Mucosa of rectum (tissue), 2 donors: ENCODE measurements around the gene MCOLN1.

Source experiments
- H3K27ac ChIP-seq, 2 donors: one replicate each; pipeline ENCODE4 v1.7.0; 2013; ENCODE audit warnings: inconsistent platforms in 2 of 2, low read depth in 2 of 2, low read length in 2 of 2
- H3K27me3 ChIP-seq, 2 donors: one replicate each; pipeline ENCODE4 v1.7.0; 2013; ENCODE audit warnings: low read length in 2 of 2; ENCODE audit not compliant: control insufficient read depth in 2 of 2, insufficient read depth in 2 of 2
- H3K36me3 ChIP-seq, 2 donors: one replicate each; pipeline ENCODE4 v1.7.0; 2013; ENCODE audit warnings: low read length in 2 of 2; ENCODE audit not compliant: control insufficient read depth in 2 of 2, insufficient read depth in 2 of 2
- H3K4me1 ChIP-seq, 2 donors: one replicate each; pipeline ENCODE4 v1.7.0; 2013; ENCODE audit warnings: low read length in 2 of 2, mild to moderate bottlenecking in 1 of 2; ENCODE audit not compliant: control insufficient read depth in 2 of 2, insufficient read depth in 2 of 2
- H3K4me3 ChIP-seq, 2 donors: one replicate each; pipeline ENCODE4 v1.7.0; 2013; ENCODE audit warnings: low read length in 2 of 2
- H3K9ac ChIP-seq, 2 donors: one replicate each; pipeline ENCODE4 v1.7.0; 2013; ENCODE audit warnings: low read length in 2 of 2, low read depth in 1 of 2, mild to moderate bottlenecking in 1 of 2
- H3K9me3 ChIP-seq, 2 donors: one replicate each; pipeline ENCODE4 v1.7.0; 2013; ENCODE audit warnings: low read length in 2 of 2; ENCODE audit not compliant: control insufficient read depth in 2 of 2
- donor health status: healthy.
- donor health status: Normal muscosa, but diverticular disease.

Gene MCOLN1

DNA sequence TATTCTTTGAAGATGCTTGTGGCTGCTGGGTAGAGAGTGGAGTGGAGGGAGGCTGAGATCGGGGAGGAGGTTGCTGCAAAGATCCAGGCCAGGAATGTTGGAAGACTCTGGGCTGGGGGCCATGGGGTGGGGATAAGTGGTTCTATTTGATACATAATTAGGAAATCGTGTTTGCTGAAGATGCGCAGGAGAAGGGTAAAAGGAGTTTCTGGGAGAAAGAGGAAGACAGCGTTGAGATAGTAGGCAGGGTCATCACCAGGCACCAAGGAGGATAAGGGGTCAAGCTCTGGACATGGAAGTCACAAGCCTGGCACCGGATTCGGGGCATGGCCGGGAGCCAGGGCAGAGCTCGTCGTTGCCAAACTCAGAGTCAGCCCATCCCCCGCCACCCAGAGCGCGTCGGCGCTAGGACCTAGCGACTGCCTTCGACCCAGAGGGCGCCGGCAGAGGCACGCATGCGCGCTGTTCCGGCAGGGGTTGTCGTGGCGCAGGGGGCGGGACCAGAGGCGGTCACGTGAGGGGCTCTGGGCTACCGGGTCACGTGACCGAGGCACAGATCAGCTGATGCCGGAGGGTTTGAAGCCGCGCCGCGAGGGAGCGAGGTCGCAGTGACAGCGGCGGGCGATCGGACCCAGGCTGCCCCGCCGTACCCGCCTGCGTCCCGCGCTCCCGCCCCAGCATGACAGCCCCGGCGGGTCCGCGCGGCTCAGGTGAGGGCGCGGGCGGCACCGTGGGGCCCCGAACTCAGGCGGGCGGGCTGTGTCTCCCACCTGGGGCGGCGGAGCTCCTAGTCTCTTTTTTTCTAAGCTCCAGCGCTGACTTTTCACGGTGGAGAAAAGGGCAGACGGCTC, at the start of gene MCOLN1:
TSS of gene MCOLN1 (plus strand) at position 553 of the 851 bp plus-strand sequence. CDS start at position 680, 127 bp downstream.
- no peaks in the 10 kb centered on the region for H3K27me3 ChIP-seq
- peak within 1 kb of the TSS; percentile 61 to 70 for H3K27ac ChIP-seq
- H3K4me1 ChIP-seq = peaks cover 16 to 20% of the 10 kb centered on the region in 2 donors
- peaks cover 2 to 15% of the 10 kb centered on the region in 2 donors for H3K36me3 ChIP-seq
- peak within 1 kb of the TSS; percentile 76 to 83 for H3K4me3 ChIP-seq
- no peaks in the 10 kb centered on the region for H3K9me3 ChIP-seq
- peak within 1 kb of the TSS; percentile 66 to 72 for H3K9ac ChIP-seq

- H3K27me3 ChIP-seq = no peaks in the 10 kb centered on the region
- H3K9ac ChIP-seq = no peak overlapping the region
- no peaks in the 10 kb centered on the region for H3K9me3 ChIP-seq
- peaks cover 0 to 3% of the 10 kb centered on the region in 2 donors for H3K4me1 ChIP-seq
- peaks cover 10 to 13% of the 10 kb centered on the region in 2 donors for H3K36me3 ChIP-seq
- H3K27ac ChIP-seq = no peak overlapping the region
- H3K4me3 ChIP-seq = no peak overlapping the region
These were observed 46.8 kb upstream of the MCOLN1 start for GRCh38 chr19:7475665-7476064.

GRCh38 chr19:7476241-7476640, 46.2 kb upstream of the MCOLN1 start:
- no peak overlapping the region for H3K9ac ChIP-seq
- no peak overlapping the region for H3K4me3 ChIP-seq
- H3K27me3 ChIP-seq = no peaks in the 10 kb centered on the region
- H3K9me3 ChIP-seq = no peaks in the 10 kb centered on the region
- peaks cover 4 to 7% of the 10 kb centered on the region in 2 donors for H3K36me3 ChIP-seq
- no peak overlapping the region for H3K27ac ChIP-seq
- peaks cover 0 to 3% of the 10 kb centered on the region in 2 donors for H3K4me1 ChIP-seq

DNA sequence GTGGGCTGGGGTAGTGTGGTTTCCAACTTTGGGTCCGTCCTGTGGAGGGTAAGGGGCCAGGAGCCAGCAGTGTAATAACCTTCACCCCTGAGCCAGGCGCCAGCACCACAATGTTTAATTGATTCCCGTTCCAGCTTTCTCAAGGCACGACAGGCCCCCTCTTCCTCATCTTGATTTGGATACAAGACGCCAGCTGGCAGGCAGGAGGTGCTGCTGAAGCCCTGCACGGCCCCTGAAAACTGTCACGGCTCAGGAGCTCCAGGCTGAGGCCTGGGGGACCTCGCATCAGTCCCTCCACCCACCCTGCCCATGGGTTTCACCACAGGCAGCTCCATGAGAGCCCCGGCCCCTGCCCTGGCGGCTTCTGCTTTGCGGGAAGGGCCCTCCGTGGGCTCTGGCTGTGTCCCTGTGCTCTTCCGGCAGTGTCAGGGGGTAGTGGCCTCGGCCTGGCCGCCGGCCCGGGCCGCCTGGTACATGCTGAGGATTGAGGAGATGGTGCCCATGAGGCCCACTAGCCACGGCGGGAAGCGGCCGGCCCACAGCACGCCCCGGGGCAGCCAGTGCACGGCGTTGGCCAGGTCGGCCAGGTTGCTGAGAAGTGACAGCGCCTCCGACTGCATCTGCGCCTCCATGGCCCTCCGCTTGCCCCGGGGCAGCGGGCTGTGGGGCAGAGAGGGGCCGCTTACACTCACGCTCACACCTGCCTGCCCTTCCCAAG, 45.5 kb upstream of the MCOLN1 start:
- Histone ChIP-seq H3K9ac (no peak overlapping the region), H3K36me3 (peaks cover 0 to under 1% of the 10 kb centered on the region in 2 donors), H3K9me3 (no peaks in the 10 kb centered on the region), H3K4me3 (no peak overlapping the region), H3K4me1 (peaks cover 0 to 3% of the 10 kb centered on the region in 2 donors), H3K27me3 (no peaks in the 10 kb centered on the region), H3K27ac (no peak overlapping the region)

DNA sequence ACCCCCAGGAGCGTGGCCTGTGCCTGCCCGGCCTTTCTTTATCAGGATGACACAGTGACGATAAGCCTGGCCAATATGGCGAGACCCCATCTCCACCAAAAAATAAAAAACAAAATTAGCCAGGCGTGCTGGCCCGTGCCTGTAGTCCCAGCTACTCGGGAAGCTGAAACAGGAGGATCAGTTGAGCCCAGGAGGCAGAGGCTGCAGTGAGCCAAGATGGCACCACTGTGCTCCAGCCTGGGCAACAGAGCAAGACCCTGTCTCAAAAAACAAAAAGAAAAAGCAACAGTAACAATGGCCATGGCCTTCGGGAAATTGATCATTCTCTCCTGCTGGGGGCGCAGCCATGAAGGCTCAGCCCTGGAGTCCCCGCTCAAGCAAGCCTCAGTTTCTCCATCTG, 44.7 kb upstream of the MCOLN1 start:
- H3K27me3 ChIP-seq = no peaks in the 10 kb centered on the region
- H3K4me1 ChIP-seq = peaks cover 0 to 3% of the 10 kb centered on the region in 2 donors
- H3K9me3 ChIP-seq = no peaks in the 10 kb centered on the region
- H3K9ac ChIP-seq = no peak overlapping the region
- H3K27ac ChIP-seq = no peak overlapping the region
- H3K4me3 ChIP-seq = no peak overlapping the region
- H3K36me3 ChIP-seq = no peaks in the 10 kb centered on the region

GRCh38 chr19:7478173-7478842, 44.1 kb upstream of the MCOLN1 start:
- Histone ChIP-seq H3K36me3 (no peaks in the 10 kb centered on the region), H3K9me3 (no peaks in the 10 kb centered on the region), H3K9ac (no peak overlapping the region), H3K4me3 (no peak overlapping the region), H3K4me1 (peaks cover 3 to 6% of the 10 kb centered on the region in 2 donors), H3K27me3 (no peaks in the 10 kb centered on the region), H3K27ac (no peak overlapping the region)

- Histone ChIP-seq H3K9me3 (no peaks in the 10 kb centered on the region), H3K4me3 (no peak overlapping the region), H3K27ac (no peak overlapping the region), H3K4me1 (peaks cover 8 to 11% of the 10 kb centered on the region in 2 donors), H3K36me3 (no peaks in the 10 kb centered on the region), H3K27me3 (no peaks in the 10 kb centered on the region), H3K9ac (no peak overlapping the region)
These were observed 43.6 kb upstream of the MCOLN1 start for GRCh38 chr19:7478843-7479227.

GRCh38 chr19:7480222-7480969, 42.0 kb upstream of the MCOLN1 start:
- no peaks in the 10 kb centered on the region for H3K36me3 ChIP-seq
- no peak overlapping the region for H3K4me3 ChIP-seq
- no peaks in the 10 kb centered on the region for H3K9me3 ChIP-seq
- peak overlapping the region in 1 of 2 donors; percentile 23 for H3K9ac ChIP-seq
- no peaks in the 10 kb centered on the region for H3K27me3 ChIP-seq
- peak overlapping the region; percentile 41 to 48 for H3K27ac ChIP-seq
- H3K4me1 ChIP-seq = peaks cover 9 to 13% of the 10 kb centered on the region in 2 donors

DNA sequence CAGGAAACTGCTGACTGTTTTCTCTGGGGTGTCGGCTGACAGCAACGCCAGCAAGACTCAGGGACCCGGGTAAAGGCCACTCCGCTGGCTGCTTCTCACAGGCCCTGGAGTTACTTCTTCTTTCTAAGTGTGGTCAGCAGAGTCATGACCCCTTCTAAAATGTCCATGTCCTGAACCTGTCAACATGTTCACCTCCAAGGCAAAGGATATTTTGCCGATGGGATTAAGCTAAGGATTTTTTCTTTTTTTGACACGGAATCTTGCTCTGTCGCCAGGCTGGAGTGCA, 41.5 kb upstream of the MCOLN1 start:
- peaks cover 9 to 13% of the 10 kb centered on the region in 2 donors for H3K4me1 ChIP-seq
- H3K4me3 ChIP-seq = no peak overlapping the region
- H3K36me3 ChIP-seq = no peaks in the 10 kb centered on the region
- no peaks in the 10 kb centered on the region for H3K27me3 ChIP-seq
- no peak overlapping the region for H3K9ac ChIP-seq
- no peaks in the 10 kb centered on the region for H3K9me3 ChIP-seq
- no peak overlapping the region for H3K27ac ChIP-seq
